GM21529 (cell line): ENCODE results near the gene NMD3.
A peak's percentile ranks its signal among the peaks of the same experiment; 100 is the strongest.
"Not testable (repeated sequence)": the region's sequence is repeated elsewhere in the genome, so short reads cannot be mapped to it uniquely, and the experiment has no call there.

Experiments
- ATAC-seq: cut with Tn5 transposase; IDR thresholded peaks from one replicate; pipeline ENCODE4 v1.9.1; 2021; ENCODE audit not compliant: unreplicated experiment

The NMD3 gene

GRCh38 chr3:161220850-161221753 is at the start of gene NMD3:
Gene NMD3, plus strand, starts transcription at chr3:161221311. Its CDS starts 703 bp downstream, at chr3:161222014.
- peak; percentile 99 for ATAC-seq

DNA sequence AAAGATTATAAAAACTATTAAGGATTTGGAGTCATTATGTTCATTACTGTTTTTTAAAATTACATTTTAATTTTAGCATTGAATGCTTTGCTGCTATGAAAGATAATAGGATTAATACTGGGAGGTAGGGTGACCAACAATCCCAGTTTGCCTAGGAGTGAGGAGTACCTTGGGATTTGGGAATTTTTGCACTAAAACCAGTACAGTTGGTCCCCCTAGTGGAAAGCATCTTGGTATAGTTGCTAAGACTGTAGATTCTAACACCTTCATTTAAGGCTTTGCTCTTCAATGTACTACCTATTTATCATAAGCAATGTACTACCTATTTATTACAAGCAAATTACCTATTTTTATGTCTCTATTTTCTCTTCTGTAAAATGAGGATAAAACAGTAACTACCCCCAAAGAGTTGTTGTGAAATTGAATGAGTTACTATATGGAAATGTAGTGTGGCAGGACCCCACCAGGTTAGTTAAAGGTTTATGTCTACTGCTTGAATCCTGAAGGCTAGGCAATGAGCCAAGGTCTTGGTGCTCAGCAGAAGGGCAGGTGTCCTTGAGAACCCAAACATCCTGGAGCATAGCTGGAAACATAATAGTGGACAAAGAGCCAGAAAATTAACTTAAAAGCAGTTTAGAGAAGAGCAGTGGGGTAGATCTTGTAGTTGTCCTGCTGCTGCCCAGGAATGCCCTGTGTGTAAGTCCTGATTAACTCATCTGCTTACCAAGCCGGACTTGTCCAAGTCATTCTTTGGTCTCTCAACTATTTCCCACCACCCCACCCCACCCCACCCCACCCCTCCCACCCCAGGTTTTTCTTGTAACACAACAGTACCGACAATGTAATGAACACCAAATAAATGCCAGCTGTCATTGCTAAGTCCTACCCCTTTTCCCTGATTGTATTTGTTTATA is 49.2 kb upstream of the NMD3 start:
- ATAC-seq: no peak

DNA sequence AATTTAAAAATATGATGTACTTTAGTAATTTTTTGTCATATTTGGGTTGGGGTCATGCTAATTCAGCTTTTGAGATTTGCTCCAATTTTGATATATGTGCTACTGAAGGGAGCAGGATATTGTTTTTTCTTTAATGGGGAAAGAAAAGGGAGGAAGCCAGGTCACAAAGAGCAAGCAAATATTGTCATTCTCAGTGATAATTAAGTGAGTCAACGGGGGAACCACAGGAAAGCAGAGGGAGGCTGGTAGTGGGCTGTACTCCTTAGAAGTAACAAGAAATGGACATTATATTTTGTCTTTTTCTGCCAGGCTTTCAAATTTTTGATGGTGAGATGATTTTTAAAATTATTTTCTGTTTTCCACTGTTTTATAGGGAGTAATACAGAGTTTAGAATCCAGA is 45.6 kb upstream of the NMD3 start:
- ATAC-seq: no peak

DNA sequence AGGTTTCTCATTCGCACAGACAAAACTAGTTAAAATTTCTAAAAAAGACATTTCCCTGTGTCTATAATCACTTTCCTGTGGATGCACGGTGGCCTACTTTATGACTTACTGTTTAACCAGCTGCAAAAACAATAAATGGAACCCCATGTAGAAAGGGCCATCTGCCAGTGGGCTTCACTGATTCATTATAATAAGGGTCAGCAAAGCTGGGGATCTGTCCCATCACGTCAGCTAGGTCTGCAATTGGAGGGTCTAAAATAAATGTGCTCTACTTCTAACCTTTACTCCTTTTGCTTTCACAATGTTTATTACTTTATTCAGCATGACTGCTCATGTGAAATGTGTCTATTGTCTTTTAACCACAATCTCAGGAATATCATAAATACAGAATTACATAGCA is 43.1 kb upstream of the NMD3 start:
- ATAC-seq: no peak

GRCh38 chr3:161181371-161181770 is 39.7 kb upstream of the NMD3 start:
- not testable (repeated sequence) for ATAC-seq

- no peak for ATAC-seq
Observed at GRCh38 chr3:161187046-161187445, 34.1 kb upstream of the NMD3 start.

DNA sequence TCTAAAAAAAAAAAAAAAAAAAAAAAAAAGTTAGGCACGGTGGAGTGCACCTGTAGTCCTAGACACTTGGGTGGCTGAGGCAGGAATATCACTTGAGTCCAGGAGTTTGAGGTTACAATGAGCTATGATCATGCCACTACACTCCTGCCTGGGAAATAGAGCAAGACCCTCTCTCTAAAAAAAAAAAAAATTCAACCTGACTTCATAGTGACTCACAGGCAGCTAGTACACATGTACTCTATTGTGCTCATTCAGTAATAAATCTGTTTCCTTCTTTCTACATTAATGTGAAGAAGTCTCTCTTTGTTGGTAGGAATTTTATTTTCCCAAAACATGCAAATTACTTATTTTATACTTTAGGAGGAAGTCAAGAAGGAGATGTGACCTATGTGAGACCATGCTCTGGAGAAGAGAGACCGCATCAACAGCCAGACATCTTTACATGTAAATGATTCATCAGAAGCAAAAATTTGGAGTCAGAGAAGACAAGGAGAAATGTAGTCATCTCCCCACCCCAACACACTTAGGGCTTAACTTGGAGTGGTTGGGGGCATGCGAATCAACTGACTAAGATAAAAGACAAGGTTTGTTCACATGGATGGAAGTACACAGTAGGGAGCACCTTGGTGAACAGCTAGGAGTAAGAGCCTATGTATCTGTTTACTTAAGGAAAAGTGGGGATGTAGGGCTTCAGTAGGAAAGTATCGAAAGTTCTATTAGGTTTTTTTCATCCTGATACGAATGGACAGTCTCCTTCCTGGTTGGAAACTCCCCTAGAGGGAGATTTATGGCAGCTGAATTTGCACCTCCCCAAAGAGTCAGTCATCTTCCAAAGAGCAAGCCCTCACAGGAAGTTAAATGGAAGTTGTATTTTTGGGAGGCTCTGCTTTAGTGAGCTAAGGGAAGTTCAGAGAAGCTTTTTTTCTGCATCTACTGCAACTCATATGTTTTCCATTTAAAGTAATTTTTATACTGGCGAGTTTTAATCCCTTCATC is 23.0 kb upstream of the NMD3 start:
- no peak for ATAC-seq

DNA sequence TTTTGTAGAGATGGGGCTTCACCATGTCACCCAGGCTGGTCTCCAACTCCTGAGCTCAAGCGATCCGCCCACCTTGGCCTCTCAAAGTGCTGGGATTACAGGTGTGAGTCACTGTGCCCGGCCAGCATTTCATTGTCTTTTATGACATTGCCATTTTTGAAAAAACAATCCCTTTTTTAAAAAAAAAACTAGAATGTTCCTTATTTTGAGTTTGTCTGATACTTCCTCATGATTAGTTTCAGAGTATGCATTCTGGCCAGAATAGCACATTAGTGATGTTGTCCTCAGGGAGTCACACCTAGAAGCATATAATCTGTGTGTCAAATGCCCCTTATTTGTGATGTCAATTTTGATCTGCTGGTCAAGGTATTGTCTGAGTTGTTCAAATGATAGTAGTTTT is 21.2 kb upstream of the NMD3 start:
- no peak for ATAC-seq

DNA sequence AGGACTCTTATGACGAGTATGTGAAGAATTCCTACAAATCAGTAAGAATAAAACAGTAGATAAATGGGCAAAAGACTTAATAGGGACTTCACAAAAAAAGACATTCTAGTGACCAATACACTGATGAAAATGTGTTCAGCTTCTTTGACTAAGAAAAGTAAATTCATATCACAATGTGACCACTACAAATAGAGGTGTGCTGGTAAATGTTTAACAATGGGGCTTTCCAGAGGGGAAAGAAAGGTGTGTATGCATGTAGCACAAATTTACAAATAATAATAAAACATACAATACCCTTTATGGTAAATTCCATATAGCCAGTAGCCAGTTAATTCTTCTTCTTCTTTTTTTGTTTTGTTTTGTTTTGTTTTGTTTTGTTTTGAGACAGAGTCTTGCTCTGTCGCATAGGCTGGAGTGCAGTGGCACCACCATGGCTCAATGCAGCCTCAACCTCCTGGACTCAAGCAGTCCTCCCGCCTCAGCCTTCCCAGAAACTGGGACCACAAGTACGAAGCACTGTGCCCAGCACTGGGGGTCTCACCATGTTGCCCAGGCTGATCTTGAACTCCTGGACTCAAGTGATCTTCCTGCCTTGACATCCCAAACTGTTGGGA is 17.5 kb upstream of the NMD3 start:
- ATAC-seq: no peak

- no peak for ATAC-seq
Observed at GRCh38 chr3:161208931-161209330, 12.2 kb upstream of the NMD3 start.

DNA sequence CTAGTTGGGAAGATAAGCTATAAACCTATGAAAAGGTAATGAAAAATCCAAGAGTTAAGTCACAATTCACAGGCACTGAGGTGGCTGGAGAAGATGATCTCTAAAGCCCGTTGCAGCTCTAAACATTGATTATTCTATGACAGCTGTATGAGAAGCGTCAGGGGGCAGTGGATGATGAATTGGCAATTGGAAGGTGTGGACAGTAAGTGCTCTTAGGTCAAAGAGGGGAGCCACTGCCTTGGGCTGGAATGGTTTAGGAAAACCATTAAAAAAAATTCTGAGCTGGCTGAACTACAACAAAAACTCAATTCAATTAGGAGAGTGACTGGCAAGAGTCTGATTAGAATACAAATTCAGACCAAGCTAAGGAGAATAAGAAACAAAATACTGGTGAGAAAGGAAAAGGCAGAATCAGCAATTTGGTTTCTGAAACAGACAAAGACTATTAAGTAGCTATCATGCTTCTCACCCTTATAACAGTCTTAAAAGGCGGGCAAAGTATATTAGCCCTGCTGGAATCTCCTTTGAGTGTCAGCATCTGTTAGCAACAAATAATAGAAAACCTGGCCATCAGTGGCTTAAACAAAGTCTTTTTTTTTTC is 8.8 kb upstream of the NMD3 start:
- no peak for ATAC-seq

GRCh38 chr3:161212906-161213305 is 8.2 kb upstream of the NMD3 start:
- ATAC-seq: no peak

- ATAC-seq: no peak
Observed at GRCh38 chr3:161213644-161214043, 7.5 kb upstream of the NMD3 start.

GRCh38 chr3:161215185-161215584 is 5.9 kb upstream of the NMD3 start:
- ATAC-seq: no peak

- ATAC-seq: no peak
Observed at GRCh38 chr3:161217496-161217895, 3.6 kb upstream of the NMD3 start.

- ATAC-seq: no peak
Observed at GRCh38 chr3:161219495-161219894, 1.6 kb upstream of the NMD3 start.

DNA sequence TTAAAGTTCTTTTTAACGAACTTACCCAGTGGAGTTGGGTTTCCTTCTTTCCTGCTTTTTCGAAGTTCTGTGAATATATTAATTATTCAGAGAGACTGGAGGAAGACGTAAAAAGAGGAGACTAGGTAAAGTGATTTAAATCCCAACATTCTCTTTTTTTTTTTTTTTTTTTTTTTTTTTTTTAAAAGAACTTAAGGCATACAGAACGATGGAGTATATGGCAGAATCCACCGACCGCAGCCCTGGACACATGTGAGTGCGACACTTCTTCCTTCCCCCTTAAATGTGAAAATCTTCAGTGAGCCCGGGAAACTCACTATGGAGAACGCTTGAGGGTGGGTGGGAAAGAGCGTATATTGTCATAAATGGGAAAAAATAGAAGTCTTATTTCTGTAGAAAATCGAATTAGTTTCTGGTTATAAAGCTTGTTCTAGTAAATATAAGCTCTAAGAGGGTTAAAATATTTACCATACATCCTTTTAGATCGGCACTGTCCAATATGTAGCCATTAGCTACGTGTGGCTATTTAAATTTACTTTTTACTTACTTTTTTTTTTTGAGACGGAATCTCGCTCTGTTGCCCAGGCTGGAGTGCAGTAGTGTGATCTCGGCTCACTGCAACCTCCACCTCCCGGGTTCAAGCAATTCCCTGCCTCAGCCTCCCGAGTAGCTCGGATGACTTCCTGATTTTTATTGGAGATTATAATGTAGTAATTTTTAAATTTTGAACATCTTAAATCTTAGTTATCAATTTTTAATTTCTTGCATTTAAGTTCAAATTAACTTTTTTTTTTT is 892 bp downstream of the NMD3 start:
- peak; percentile 20 for ATAC-seq

- no peak for ATAC-seq
Observed at GRCh38 chr3:161222662-161223061, 1.6 kb downstream of the NMD3 start.

- no peak for ATAC-seq
Observed at GRCh38 chr3:161224786-161225185, 3.7 kb downstream of the NMD3 start.
